ENCODE data around the gene AKAP1.
A peak's percentile ranks its signal among the peaks of the same experiment; 100 is the strongest.

AKAP1 gene

DNA sequence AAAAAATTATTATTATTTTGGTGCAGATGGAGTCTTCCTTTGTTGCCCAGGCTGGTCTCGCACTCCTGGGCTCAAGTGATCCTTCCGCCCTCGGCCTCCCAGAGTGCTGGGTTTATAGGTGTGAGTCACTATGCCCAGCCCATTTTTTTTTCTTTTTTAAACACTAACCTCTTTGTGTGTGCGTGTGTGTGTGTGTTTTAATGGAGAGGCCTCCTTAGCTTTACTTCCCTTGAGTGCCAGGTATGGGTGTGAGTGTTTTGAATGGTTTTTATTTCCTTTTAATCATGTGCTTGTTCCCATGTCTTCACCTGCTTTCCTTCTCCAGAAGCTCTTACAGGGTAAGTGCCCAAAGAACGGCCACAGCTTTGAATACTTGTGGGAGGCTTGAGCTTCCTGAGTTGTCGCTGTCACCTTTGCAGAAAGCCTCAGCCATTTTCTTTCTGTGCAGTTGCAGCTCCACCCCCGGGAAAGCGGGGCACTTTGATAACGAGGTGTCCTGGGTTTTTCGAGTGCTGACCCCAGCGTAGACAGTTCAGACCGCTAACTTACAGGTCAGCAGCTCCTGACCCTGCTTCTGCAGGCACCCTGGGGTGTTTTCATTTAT, 22.6 kb downstream of the AKAP1 start:
- no peak for DNase-seq

DNA sequence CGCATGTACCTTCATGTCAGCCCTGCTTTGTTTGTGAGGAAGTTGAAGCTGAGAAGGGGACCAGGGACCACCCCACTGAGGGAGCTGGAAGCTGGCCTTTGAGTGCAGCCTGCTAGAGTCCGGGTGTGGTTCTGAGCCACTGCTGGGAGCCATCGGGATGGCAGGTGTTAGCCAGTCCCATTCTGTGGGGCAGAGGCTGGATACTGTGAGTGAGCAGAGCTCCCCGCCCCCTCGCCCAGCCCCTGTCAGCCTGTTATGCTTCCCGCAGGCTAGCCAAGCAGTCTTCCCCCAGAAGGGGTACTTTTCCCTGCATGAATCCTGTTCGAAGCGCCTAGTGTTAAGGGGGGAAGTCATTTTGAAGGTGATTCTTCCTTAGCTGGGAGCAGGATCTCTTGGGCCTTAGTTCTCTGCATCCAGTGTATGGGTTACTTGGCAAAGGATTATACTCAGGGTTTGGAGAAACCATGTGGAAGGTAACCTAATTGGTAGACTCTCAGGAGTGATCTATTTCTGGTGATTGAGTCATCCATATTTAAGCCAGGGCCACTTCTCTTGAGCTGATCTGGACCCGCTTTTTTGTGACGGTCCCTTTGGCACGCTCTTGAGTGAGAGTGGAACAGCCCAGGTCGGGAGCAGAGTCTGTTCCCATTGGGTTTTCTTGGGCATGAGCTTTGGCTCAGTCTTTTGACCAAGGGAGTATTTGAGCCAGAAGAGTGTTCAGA, 23.8 kb downstream of the AKAP1 start:
- no peak for DNase-seq

DNA sequence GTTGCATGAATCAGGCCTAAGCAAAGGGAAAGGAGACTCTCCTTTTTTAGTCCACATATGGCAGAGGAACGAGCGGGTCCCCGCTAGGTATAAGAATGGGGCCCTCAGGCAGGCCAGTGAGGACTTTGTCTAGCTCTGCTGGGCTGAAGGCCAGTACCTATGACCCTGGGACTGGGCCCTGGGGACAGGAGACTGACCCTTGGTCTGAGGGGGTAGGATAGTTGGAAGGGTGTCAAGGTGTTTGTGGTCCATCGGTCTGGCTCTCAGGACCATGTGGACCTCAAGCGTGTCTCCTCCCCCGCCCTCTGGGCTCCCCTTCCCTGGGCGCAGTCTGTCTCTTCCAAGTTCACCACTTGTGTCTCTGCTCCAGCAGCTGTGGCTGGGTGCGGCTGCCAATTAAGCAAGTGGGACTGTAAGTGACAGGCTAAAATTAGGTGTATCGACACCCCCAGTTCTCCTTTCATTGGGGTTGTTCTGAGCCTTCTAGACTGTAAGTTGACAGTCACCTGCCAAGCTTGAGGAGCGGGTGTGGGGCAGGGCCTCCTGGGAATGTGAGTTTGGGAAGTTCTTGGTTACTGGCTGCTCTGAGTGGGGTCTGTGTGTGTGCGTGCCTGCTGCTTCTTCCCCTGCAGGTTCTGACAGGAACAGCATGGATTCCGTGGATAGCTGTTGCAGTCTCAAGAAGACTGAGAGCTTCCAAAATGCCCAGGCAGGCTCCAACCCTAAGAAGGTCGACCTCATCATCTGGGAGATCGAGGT, 24.5 kb downstream of the AKAP1 start:
- DNase-seq = no peak

DNA sequence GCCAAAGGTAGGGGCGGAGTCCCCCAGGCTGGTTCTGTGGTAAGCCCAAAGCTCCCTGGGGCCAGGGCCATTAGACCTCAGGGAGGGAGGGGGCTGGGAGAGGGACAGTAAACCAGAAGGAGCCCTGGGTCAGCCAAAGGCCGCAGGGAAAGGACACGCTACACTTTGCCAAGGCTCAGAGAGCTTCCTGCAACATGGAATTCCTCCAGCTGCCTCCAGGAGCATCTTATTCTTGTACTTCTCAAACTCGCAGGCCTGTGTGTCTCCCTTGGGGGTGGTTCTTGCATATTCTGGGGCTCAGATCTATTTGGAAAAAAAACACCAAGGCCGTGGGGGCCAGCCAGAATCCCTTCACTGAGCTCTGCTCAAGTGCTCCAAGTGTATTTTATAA, 25.1 kb downstream of the AKAP1 start:
- DNase-seq = no peak

DNA sequence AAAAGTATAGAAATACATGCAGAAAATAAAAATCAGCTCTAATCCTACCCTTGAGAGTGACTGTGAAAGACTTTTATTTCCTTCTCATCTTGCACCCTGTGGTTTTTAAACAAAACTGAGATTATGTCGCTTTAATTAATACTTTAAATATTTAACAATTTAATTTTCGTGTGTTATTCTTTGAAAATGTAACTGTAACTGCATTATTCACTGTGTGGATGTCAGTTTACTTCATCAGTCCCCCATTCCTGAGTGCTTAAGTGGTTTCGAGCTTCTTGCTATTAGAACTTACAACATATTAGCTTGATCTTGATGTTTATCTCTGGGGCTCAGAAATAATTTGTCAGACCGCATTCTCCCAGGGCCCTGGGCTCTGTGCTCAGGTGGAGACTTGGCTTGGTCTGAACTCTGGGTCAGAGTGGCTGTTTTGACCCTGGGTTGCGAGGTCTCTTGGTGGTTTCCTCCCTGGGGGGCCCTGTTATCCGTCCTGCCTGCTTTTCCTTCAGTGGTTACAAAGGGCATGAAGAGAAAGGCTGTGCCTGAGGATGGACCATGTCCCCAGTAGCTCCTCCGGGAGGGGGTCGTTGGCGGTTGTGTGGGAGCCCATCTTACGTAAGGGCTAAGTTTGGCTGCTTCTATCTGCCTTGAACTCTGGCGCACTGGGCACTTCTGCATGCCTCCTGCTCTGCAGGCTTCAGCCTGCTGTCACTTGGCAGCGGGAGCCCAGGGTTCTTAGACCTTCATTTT, 25.7 kb downstream of the AKAP1 start:
- DNase-seq = no peak

DNA sequence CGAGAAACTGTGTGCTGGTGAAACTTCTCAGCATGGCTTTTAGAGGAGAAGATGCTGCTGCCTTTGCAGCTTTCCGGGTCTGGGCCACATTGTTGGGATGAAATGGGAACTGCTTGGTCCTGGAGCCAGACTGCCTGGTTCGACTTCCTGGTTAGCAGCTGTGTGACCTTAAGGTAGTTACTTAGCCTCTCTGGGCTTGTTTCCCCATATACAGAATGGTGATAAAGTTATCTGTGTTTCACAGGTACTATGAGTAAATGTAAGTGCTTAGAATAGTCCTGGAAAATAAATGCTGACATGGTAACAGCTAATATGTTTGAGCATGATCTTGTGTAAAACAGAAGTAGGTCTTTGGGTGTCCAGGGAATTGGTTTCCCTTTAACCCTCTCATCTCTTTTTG, 26.3 kb downstream of the AKAP1 start:
- DNase-seq = no peak

DNA sequence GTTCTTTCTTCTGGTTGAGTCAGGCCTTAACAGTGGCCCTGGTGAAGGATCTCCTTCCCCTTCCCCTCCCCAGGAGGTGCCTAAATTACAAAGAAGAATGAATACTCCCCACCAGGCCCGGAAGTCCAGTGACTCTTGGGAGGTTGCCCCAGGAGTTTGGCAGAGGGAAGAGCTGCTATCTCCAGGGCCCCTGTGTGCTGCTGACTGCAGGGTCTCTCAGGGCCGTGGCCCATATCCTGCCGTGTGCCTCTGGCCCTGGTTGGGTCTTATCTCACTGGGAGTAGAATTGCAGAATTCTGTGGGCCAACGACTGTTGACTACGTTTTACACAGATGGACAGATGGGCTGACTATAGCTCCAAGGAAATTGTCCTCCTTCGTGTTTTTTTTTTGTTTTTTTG, 28.0 kb downstream of the AKAP1 start:
- no peak for DNase-seq

DNA sequence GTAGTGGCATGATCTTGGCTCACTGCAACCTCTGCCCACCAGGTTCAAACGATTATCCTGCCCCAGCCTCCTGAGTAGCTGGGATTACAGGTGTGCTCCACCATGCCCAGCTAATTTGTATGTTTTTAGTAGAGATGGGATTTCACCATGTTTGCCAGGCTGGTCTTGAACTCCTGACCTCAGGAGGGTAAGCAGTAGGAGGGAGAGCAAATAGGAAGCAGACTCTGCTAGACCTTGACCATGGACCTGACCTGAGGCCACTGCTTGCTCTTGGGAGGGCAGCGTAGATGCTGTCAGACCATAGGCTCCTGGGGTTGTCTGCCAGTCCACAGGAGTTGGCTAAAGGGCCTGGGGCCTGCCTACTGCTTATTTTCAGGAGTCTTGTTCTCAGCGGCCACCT, 28.6 kb downstream of the AKAP1 start:
- no peak for DNase-seq

DNA sequence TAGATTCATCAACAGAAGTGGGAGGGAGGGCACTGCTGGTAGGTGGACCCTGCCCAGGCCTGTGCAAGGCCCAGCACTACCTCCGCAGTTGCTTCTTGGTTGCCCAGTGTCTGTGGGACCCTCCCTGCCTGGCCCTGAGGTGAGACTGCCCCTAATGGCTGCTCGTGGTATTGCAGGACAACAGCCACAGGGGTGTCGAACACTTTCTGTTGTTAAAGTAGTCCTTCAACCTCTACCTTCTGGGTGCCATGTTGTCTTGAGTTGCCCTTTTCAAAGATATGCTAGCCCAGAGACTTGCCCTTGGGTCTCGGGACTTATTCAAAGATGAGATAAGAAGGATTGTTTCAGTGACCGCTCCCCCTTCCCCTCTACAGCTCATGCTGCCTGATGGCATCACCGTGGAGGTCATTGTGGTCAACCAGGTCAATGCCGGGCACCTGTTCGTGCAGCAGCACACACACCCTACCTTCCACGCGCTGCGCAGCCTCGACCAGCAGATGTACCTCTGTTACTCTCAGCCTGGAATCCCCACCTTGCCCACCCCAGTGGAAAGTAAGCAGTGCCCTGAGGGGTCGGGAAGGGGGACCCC, 29.1 kb downstream of the AKAP1 start:
- DNase-seq = peak; percentile 59

DNA sequence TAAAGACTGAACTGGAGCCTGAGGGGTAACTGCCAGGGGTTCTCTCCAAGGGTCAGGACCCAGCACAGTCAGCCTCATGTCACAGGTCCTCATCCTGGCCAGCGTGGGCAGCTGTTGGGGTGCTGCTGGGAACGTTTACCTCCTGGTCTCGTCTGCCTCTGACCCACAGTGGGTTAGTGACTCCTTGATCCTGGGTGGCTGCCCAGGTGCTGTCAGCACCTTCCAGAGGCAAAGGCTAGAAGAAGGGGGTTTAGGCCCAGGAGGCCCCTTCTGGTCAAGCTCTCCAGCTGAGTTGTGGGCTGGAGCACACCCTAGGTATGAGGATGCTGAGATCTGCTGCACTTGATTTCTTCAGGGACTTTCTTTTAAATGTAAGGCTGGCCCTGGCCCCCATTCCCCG, 30.3 kb downstream of the AKAP1 start:
- DNase-seq = no peak

DNA sequence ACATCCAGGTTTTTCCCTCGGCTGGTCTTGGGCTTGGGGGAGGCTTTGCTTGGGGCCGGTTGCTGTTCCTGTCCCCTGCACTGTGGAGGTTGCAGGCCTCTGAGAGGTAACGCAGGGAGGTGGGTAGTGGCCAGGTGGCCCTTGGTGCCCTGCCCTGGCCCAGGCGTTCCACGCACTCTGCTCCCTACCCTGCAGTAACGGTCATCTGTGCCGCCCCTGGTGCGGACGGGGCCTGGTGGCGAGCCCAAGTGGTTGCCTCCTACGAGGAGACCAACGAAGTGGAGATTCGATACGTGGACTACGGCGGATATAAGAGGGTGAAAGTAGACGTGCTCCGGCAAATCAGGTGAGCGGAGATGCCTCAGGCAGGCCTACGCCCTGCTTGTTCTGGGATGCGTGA, 30.9 kb downstream of the AKAP1 start:
- DNase-seq = no peak

DNA sequence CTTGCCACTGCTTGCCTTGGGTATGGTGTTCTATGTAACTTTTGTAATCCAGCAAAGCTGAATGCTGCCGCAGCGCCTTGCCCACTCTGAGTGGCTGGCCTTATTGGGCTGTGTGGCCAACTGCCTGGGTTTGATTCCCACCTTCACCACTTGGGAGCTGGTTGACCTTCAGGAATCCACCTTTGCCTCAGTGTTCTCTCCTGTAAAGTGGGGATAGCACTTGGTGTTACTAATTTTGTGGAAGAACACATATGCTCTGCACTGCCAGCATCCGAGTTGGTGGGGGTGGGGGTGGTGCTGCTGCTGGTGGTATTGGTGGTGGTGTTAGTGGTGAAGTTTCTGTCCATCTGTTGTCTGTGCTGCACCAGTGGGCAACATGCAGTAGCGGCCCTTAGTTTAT, 32.8 kb downstream of the AKAP1 start:
- no peak for DNase-seq

DNA sequence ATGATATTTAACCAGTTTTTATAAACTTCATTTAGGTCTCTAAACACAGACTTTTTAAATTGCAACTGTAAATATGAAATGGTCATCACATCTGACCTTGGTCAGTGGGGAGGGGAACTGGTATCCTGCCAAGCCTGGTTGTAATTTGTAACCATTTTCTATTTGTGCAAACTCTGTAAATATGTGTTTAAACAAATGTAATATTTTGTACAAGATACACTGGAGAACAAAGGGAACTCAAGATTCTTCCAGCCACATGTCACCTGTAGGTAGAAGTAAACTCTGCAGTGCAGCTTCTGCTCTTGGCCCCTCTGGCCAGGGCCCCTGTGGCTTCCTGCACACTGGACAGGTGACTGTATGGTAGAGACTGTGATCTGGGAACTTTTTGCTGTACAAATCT, 35.8 kb downstream of the AKAP1 start:
- no peak for DNase-seq

DNA sequence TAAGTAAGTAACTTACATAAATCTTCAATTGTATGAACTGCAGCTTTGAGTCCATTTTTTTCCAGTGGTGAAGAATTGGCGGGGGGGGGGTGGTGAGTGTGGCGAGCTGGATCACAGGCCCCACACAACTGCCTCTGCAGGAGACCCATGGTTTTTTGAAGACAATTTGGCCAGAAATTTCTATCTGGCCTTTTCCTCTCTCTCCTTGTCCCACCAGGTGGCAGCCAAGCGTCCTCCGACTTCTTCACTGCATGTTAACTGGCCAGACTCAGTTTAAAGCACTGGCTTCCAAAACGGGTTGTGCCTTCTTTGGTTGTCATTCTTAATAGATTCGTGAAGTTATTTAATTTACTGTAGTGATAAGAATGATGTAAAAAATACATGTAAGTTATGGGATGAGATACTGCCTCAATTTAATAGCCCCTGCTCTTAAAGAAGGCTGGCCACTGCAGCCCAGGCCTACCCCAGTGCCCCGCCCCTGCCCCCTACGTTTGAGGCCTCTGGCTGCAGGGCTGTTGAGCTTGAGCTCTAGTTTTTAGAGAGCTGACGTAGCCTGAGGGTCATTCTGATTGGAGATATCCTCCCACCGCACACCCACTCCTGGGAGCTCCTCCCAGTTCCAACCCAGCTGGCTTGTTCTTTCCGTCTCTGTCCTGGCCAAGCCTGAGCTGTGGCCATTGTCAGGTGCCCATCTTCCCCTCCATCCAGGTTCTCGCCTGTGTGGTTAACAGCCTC, 36.4 kb downstream of the AKAP1 start:
- peak; percentile 71 for DNase-seq

DNA sequence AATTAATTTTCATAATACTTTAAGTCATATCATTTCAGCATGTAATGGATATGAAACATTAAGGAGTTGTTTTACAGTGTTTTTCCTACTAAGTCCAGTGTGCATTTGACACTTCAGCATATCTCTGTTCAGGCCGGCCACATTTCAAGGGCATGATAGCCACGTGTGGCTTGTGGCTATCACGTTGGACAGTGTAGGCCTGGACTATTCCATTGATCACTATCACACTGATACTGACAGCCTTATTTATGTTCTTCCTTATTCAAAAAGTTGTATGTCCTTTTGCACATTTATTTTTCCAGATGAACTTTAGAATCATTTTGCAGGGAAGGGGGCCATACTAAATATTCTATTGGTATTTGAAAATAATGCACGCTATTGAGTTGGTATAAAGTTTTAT, 39.0 kb downstream of the AKAP1 start:
- DNase-seq = no peak

DNA sequence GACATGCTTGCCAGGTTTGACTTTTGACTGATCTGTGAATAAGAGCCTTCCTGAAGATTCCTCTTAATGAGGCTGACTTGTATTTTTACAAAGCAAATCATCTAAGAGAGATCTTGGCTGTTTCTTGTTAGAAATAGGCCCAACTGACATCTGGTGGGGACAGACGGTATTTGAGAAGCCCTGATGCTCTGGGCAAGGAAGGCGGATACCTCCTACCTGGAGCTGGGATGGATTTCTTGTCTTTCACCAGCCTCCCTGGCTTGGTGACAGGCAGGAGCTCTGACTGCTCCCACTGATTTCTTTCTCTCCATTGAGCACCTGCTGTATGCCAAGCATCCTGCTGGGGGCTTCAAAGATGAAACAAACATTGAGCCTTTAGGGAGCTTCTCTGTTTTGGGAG, 40.4 kb downstream of the AKAP1 start:
- DNase-seq = no peak

DNA sequence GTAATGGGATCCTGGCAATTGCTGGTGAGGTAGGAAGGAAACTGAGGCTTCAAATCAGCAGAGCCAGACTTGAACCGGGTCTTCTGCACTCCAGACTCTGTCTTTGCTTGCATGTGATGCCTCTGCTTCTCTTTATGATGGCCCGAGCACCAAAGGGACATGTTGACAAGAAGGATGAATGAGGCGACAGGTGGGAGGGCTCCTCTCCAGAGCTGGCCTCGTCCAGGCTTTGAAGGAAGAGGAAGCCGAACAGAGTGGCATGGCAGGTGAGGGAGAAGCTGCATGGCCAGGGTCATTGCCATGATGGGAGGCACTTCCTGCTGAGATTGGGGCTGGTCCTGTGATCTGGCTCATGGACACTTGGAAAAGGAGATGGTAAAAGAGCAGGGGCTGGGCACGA, 40.8 kb downstream of the AKAP1 start:
- DNase-seq = no peak

DNA sequence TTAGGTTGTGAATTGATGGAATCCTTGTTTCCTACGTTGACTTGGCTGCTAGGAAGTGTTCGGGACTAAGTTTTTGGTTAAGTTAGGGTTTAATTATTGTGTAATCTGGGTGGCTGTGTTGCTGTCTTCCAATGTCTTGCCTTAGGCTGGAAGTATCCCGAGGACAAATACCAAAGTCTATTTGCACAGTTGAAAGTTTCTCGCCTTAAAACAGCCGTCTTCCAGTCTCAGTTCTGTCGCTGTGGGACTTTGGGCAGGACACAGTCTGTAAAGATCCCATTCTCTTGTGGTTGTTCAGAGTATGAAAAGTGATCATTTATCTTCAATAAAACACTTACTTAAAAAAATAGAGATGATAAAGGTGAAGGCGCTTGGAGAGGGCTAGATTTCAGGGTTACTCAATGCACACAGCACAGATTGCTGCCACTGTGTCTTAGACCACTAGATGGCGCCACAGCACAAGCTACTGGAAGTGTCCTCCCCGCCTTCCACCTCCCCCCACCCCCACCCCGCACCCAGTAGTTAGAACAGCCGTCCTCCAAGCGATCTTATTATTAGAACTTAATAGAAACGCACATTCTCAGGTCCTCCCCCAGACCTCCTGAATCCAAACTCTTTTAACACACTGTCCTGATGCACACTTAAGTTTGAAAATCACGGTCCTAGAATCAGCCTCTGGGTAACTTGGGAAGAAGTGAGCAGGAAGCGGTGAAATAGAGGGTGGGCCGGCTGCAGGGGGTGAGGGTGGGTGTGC, 45.8 kb downstream of the AKAP1 start:
- peak; percentile 73 for DNase-seq

DNA sequence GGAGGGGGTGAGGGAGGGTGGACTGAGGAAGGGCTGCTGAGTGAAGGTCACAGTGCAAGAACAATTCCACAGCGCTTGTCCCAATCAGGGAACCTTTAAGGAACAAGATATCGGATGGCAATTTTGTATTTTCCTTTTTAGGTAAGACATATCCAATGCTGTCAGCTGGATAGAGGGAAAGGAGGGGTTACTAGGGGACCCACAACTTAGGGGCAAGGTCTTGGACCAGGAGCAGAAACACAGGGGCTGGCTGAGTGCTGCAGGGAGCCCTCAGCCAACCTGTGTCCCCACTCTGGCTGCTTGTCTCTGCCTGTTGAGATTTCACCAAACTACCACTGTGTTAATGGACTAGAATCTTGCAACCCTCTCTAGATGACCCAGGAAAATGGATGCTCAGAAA, 47.6 kb downstream of the AKAP1 start:
- DNase-seq = no peak

DNA sequence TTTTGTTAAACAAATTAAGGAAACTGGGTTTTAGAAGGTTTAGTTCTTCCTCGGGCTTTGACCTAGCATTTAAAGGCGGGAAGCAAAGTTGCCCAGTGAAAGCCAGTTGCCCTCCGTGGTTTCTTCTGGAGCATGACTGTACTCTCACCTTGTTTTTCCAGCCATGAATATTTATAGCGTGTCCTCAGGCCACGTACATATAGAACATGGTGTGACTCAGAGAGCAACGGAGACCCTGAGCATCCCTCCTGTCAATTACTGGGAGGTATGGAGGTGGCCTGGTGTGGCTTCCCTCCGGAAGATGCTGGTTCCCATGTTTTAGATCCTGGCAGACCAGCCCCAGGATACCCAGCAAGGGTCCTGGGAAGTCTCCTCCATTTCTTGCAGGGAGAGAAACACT, 48.4 kb downstream of the AKAP1 start:
- peak; percentile 35 for DNase-seq

DNA sequence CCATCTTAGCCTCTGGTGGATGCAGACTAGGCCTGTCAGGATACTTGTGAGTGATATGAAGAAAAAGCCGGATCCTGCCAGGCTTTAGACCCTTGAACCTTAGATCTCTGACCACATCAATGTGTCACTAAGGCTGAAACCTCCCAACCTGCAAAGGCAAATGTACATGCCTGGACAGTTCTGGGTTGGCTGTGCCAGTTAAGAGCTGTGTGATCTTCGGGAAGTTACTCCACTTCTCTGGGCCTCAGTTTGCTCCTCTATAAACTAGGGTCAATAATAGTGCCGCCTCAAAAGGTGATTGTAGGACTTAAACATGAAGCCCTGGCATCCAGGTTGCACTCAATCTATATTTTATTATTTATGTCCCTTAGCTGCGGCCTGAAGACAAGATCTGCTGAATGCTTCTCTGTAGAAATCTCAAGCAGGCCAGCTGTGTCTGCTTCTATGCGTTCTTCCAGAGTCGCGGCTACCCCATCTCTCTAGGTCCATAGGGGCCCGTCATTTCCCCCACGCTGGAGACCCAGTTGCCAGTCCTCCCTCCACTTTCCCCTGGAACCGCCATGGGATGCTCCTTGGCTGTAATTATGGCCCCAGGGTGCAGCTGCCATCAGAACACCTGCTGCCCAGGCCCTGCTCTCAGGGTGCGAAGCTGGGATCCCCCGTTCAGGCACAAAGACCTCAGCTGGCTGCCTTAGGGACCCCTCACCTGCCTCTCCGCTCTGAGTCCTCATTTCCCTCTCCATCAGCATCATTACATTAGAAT, 50.2 kb downstream of the AKAP1 start:
- peak; percentile 16 for DNase-seq

Measured in retina (tissue), 1 donor.